Measurements from ENCODE around the gene PTAR1. TPM values are rescaled to one million over a fixed set of nuclear protein-coding genes. Genes with fewer than 3 reads are reported as not detected.
A peak's percentile ranks its signal among the peaks of the same experiment; 100 is the strongest.

Gene PTAR1
- total RNA-seq, 1 experiment from 2014 or later, result 32.2 TPM

GRCh38 chr9:69671311-69671878 lies 88.4 kb downstream of the PTAR1 start:
- Histone ChIP-seq H3K9ac (ENCODE audit: low read length) (no peak overlapping the region), H3K79me2 (ENCODE audit: insufficient read depth, low read length) (no peaks in the 10 kb centered on the region), H4K20me1 (ENCODE audit: insufficient read depth) (no peaks in the 10 kb centered on the region), H3K36me3 (ENCODE audit: control insufficient read depth in 1 of 2, insufficient read depth in 2 of 2, low read length in 2 of 2) (no peaks in the 10 kb centered on the region), H3K9me2 (ENCODE audit: insufficient read depth) (no peaks in the 10 kb centered on the region), H3K9me3 (ENCODE audit: control insufficient read depth in 1 of 2, insufficient read depth in 1 of 2, low read depth in 1 of 2, low read length in 2 of 2) (no peaks in the 10 kb centered on the region), H3K4me3 (replicated peaks in 1 of 2; ENCODE audit: low read depth in 1 of 2, low read length in 2 of 2) (no peak overlapping the region), H2AFZ (ENCODE audit: low read depth, low read length, poor library complexity, severe bottlenecking) (peak overlapping the region; percentile 22), H3K4me1 (ENCODE audit: control insufficient read depth in 1 of 2, insufficient read depth in 2 of 2, low read length in 2 of 2) (peaks cover 3 to 14% of the 10 kb centered on the region in 2 experiments; a peak in 3 of 4 replicates), H3K4me2 (ENCODE audit: low read length) (peak overlapping the region; percentile 66; the same call in 1 of the 2 replicates), H3K27ac (ENCODE audit: low read depth, low read length) (no peak overlapping the region), H3K27me3 (ENCODE audit: insufficient read depth, low read length) (peaks cover 13% of the 10 kb centered on the region; the same call in 1 of the 2 replicates)
- TF ChIP-seq ELF1 (IDR thresholded peaks at IDR 0.05; ENCODE audit: borderline replicate concordance, low read depth), result no peak
- TF ChIP-seq CBX3 (IDR thresholded peaks at IDR 0.05; ENCODE audit: low read depth), result no peak
- TF ChIP-seq ZFX (IDR thresholded peaks at IDR 0.05), result no peak
- TF ChIP-seq MAX (IDR thresholded peaks at IDR 0.05), result no peak
- no peak for TF ChIP-seq POLR2AphosphoS5 (IDR thresholded peaks at IDR 0.05; ENCODE audit: low read depth, low read length)
- TF ChIP-seq REST (IDR thresholded peaks at IDR 0.05; ENCODE audit: low read depth), result no peak
- TF ChIP-seq SIN3A (IDR thresholded peaks at IDR 0.05; ENCODE audit: low read depth), result no peak
- no peak for TF ChIP-seq RAD21 (IDR thresholded peaks at IDR 0.05; ENCODE audit: low read depth)
- no peak for TF ChIP-seq CTCF (IDR thresholded peaks at IDR 0.05 in 2 of 3, conservative IDR thresholded peaks at IDR 0.05 in 1 of 3; ENCODE audit: borderline replicate concordance in 1 of 3, insufficient read depth in 1 of 3, low read depth in 2 of 3, low read length in 2 of 3)
- intact Hi-C loops (cut with micrococcal nuclease), result loop anchor here (5.0 kb wide), 4 partner anchors 86 to 261 kb away; no protein-coding TSS in a partner anchor
- CTCF ChIA-PET, result interaction anchor here (1.2 kb wide), 1 partner anchor 38 kb away, joined by 4 read pairs; no protein-coding TSS in a partner anchor
- ATAC-seq (no peak), DNase-seq (ENCODE audit: low read depth, low spot score) (no peak)
- POLR2A ChIA-PET, result no interaction called here
- no TSS peak for BruUV-seq (replicated peaks)
- RAD21 ChIA-PET (ENCODE audit: low non-redundant PET in 1 of 2, low total read pairs in 2 of 2, uncharacterized antibody in 2 of 2, unreplicated experiment in 2 of 2), result no interaction called here
